Measurements from ENCODE around the gene TNFRSF25. TPM values are rescaled to one million over a fixed set of nuclear protein-coding genes. Genes with fewer than 3 reads are reported as not detected.

The TNFRSF25 gene
- total and polyA plus RNA-seq, 10 of the 15 experiments (the other 5 are each of a cell fraction or from before 2014, with no cell fraction given), result 0.23 to 8.6 (median 0.46) TPM; not detected in 5

DNA sequence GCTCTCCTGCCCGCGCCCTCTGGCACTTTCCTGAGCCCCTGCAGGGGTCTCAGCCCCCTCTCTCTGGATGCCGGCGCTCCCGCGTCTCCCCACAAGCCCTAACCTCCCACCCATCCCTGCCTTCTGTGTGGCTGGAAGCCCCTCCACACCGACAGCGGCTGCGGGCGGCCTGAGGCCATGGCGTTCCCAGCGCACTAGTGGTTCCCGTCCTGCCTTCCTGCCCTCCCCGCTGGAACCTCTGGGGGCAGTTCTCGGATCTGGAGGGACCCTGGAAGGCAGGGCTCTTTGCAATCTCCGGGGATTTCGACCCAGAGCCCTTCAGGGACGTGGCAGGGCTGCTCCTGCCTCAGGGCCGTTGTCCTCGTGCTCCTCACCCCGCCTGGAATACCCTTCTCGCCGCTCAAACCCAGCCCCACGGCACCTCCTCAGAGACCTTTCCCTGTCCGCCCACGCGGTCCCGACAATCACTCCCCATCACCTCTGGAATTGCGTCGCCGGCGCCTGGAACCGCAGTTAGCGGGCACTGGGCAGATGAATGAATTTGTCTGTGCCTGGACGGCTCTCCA lies 41.9 kb downstream of the TNFRSF25 start:
- FAIRE-seq (no peak), ATAC-seq (no peak), DNase-seq (ENCODE audit: low read depth, low spot score) (no peak)
- no TSS peak for BruUV-seq (replicated peaks)
- Histone ChIP-seq H2AFZ (ENCODE audit: control insufficient read depth, low read depth, low read length) (no peak overlapping the region), H3K4me2 (ENCODE audit: control insufficient read depth, insufficient read depth) (peak overlapping the region; percentile 38; the same call in 1 of the 2 replicates), H3K27ac (ENCODE audit: control insufficient read depth, insufficient read depth) (no peak overlapping the region), H4K20me1 (ENCODE audit: control insufficient read depth, insufficient read depth) (no peaks in the 10 kb centered on the region; the same call in 1 of the 2 replicates), H3K79me2 (ENCODE audit: control insufficient read depth, insufficient read depth, low read length) (no peaks in the 10 kb centered on the region), H3K27me3 (replicated peaks in 1 of 2; ENCODE audit: control insufficient read depth in 2 of 2, insufficient read depth in 2 of 2, low read length in 1 of 2) (peaks cover 16 to 18% of the 10 kb centered on the region in 2 experiments; a peak in 3 of 4 replicates), H3K4me1 (ENCODE audit: control insufficient read depth, insufficient read depth, low read length) (peaks cover 10% of the 10 kb centered on the region), H3K36me3 (ENCODE audit: control insufficient read depth in 2 of 2, insufficient read depth in 2 of 2, low read length in 1 of 2) (no peaks in the 10 kb centered on the region), H3K9ac (ENCODE audit: control insufficient read depth, insufficient read depth, low read length) (no peak overlapping the region), H3K9me3 (replicated peaks; ENCODE audit: control insufficient read depth, insufficient read depth, low read length) (no peaks in the 10 kb centered on the region), H3K4me3 (no peak overlapping the region)
- CTCF ChIA-PET, result interaction anchor here (1.0 to 10.9 kb wide), 13 partner anchors 9 to 177 kb away, joined by 3 to 137 read pairs (median 4); no protein-coding TSS in a partner anchor
- SMC1A ChIA-PET (ENCODE audit: uncharacterized antibody, unreplicated experiment), result interaction anchor here (1.1 to 2.3 kb wide), 3 partner anchors 10 to 57 kb away, joined by 3 to 17 read pairs (median 5); no protein-coding TSS in a partner anchor
- RAD21 ChIA-PET (ENCODE audit: unreplicated experiment), result interaction anchor here (1.2 to 3.9 kb wide), 2 partner anchors 14 to 17 kb away, joined by 3 to 44 read pairs; no protein-coding TSS in a partner anchor
- WGBS (ENCODE audit: insufficient coverage, insufficient replicate concordance, low lambda C conversion rate, missing lambda C conversion rate), result 16% methylated on average over 35 of the region's 35 CpGs
- intact Hi-C loops (cut with micrococcal nuclease; ENCODE audit: unreplicated experiment) (no loop called here), in situ Hi-C loops (cut with MboI) (no loop called here)
- POLR2A ChIA-PET, result interaction anchor here (1.3 kb wide), 1 partner anchor 14 kb away, joined by 3 read pairs; no protein-coding TSS in a partner anchor
- TF ChIP-seq EZH2 (IDR thresholded peaks at IDR 0.05; ENCODE audit: borderline replicate concordance, control insufficient read depth, low read depth, low read length), result 0 out of 2 replicates have a peak, but pooled peaks have one; percentile 30
- no peak for TF ChIP-seq ZNF274 (IDR thresholded peaks at IDR 0.05; ENCODE audit: insufficient read depth, insufficient read length)
- TF ChIP-seq SIX5 (IDR thresholded peaks at IDR 0.05; ENCODE audit: low read depth, low read length, severe bottlenecking), result no peak
- TF ChIP-seq TCF3 (IDR thresholded peaks at IDR 0.05; ENCODE audit: borderline replicate concordance, insufficient read depth, low read depth, low read length), result no peak
- TF ChIP-seq, protein P1, sequence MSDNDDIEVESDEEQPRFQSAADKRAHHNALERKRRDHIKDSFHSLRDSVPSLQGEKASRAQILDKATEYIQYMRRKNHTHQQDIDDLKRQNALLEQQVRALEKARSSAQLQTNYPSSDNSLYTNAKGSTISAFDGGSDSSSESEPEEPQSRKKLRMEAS (IDR thresholded peaks at IDR 0.05; ENCODE audit: low read depth, low read length), result no peak
- TF ChIP-seq HDAC2 (IDR thresholded peaks at IDR 0.05), result no peak
